Left ventricle myocardium inferior (tissue), 1 donor: ENCODE data around the gene C1GALT1. TPM values are rescaled to one million over a fixed set of nuclear protein-coding genes. Genes with fewer than 3 reads are reported as not detected.

ENCODE experiments used
- DNase-seq: peaks from one replicate; pipeline ENCODE4 v3.0.0-alpha.2; 2020
- H3K27ac ChIP-seq: fragments of 200-600 bp; replicated peaks from 2 replicates; pipeline ENCODE4 v1.8.0; 2021
- H3K27me3 ChIP-seq: fragments of 200-600 bp; 2 replicates; pipeline ENCODE4 v1.8.0; 2021; ENCODE audit warnings: low read depth
- H3K36me3 ChIP-seq: fragments of 200-600 bp; 2 replicates; pipeline ENCODE4 v1.8.0; 2021
- H3K4me1 ChIP-seq: fragments of 200-600 bp; 2 replicates; pipeline ENCODE4 v1.8.0; 2021
- H3K4me3 ChIP-seq: fragments of 200-600 bp; 2 replicates; pipeline ENCODE4 v1.8.0; 2021; ENCODE audit warnings: mild to moderate bottlenecking, moderate library complexity
- H3K9me3 ChIP-seq: fragments of 200-600 bp; replicated peaks from 2 replicates; pipeline ENCODE4 v1.8.0; 2021
- CTCF ChIP-seq: fragments of 200-600 bp; IDR thresholded peaks from 2 replicates; pipeline ENCODE4 v1.8.0; 2021; ENCODE audit warnings: antibody characterized with exemption, mild to moderate bottlenecking, borderline replicate concordance
- intact Hi-C: fragments of 100-400 bp; cut with micrococcal nuclease; formaldehyde crosslinking; loops from one replicate; pipeline ENCODE4 v1.11.0; 2022
- total RNA-seq: library from RNA; stranded (reverse); fragmentation: NEBNext Ultra II Directional; extraction: Animal tissue kit (Norgen Biotek cat#: 25700); gene quantifications from one replicate; pipeline ENCODE4 v1.2.1, GENCODE V29; 2021
- donor health status: DM: no; HTN: yes; CAD: no; lungs with severe emphysema.

C1GALT1 gene
- total RNA-seq, 1 donor from 2014 or later: 19.4 TPM

GRCh38 chr7:7209412-7210050 lies 27.2 kb downstream of the C1GALT1 start:
- peaks cover 9% of the 10 kb centered on the region for H3K9me3 ChIP-seq
- TF ChIP-seq CTCF: no peak
- DNase-seq: no peak
- H3K4me3 ChIP-seq: no peak overlapping the region
- no peaks in the 10 kb centered on the region for H3K36me3 ChIP-seq
- H3K4me1 ChIP-seq: peaks cover 19% of the 10 kb centered on the region
- H3K27me3 ChIP-seq: no peaks in the 10 kb centered on the region
- intact Hi-C loops: no loop called here
- H3K27ac ChIP-seq: no peak overlapping the region

GRCh38 chr7:7210475-7211237 lies 28.3 kb downstream of the C1GALT1 start:
- no peak overlapping the region for H3K27ac ChIP-seq
- no peak for TF ChIP-seq CTCF
- H3K27me3 ChIP-seq: no peaks in the 10 kb centered on the region
- no peak for DNase-seq
- H3K36me3 ChIP-seq: peaks cover under 1% of the 10 kb centered on the region
- no peak overlapping the region for H3K4me3 ChIP-seq
- intact Hi-C loops: no loop called here
- peaks cover 9% of the 10 kb centered on the region for H3K9me3 ChIP-seq
- peaks cover 24% of the 10 kb centered on the region for H3K4me1 ChIP-seq

GRCh38 chr7:7212612-7213011 lies 30.3 kb downstream of the C1GALT1 start:
- DNase-seq: no peak
- H3K9me3 ChIP-seq: no peaks in the 10 kb centered on the region
- H3K4me1 ChIP-seq: peaks cover 30% of the 10 kb centered on the region
- H3K36me3 ChIP-seq: peaks cover 19% of the 10 kb centered on the region
- intact Hi-C loops: no loop called here
- H3K4me3 ChIP-seq: no peak overlapping the region
- H3K27me3 ChIP-seq: no peaks in the 10 kb centered on the region
- no peak for TF ChIP-seq CTCF
- H3K27ac ChIP-seq: peak overlapping the region; percentile 36

- TF ChIP-seq CTCF: no peak
- H3K27me3 ChIP-seq: no peaks in the 10 kb centered on the region
- DNase-seq: no peak
- H3K4me3 ChIP-seq: no peak overlapping the region
- H3K27ac ChIP-seq: no peak overlapping the region
- intact Hi-C loops: no loop called here
- H3K4me1 ChIP-seq: peaks cover 30% of the 10 kb centered on the region
- H3K36me3 ChIP-seq: peaks cover 33% of the 10 kb centered on the region
- H3K9me3 ChIP-seq: no peaks in the 10 kb centered on the region
These were observed 32.3 kb downstream of the C1GALT1 start for GRCh38 chr7:7214398-7215347.

GRCh38 chr7:7216279-7216678 lies 33.9 kb downstream of the C1GALT1 start:
- Histone ChIP-seq H3K27ac (no peak overlapping the region), H3K4me3 (no peak overlapping the region), H3K36me3 (peaks cover 33% of the 10 kb centered on the region), H3K4me1 (peaks cover 31% of the 10 kb centered on the region), H3K9me3 (no peaks in the 10 kb centered on the region), H3K27me3 (no peaks in the 10 kb centered on the region)
- no peak for TF ChIP-seq CTCF
- no peak for DNase-seq
- intact Hi-C loops: no loop called here
